Measurements from ENCODE around the gene GRIPAP1.
A peak's percentile ranks its signal among the peaks of the same experiment; 100 is the strongest.

Gene GRIPAP1

GRCh38 chrX:48974033-48974432 lies 28.0 kb downstream of the GRIPAP1 start:
- TF ChIP-seq CTCF (IDR thresholded peaks at IDR 0.05; ENCODE audit: insufficient read depth, low read length) (no peak), GABPA (IDR thresholded peaks at IDR 0.05; ENCODE audit: low read depth) (no peak)
- Histone ChIP-seq H3K27ac (replicated peaks) (no peak overlapping the region), H3K4me3 (replicated peaks; ENCODE audit: insufficient read depth, low read length) (no peak overlapping the region), H3K27me3 (ENCODE audit: insufficient read depth, poor library complexity, severe bottlenecking) (no peaks in the 10 kb centered on the region)
- DNase-seq (ENCODE audit: low read depth in 1 of 2, low spot score in 1 of 2), result no peak

GRCh38 chrX:48972220-48973164 lies 29.6 kb downstream of the GRIPAP1 start:
- Histone ChIP-seq H3K4me3 (replicated peaks; ENCODE audit: insufficient read depth, low read length) (no peak overlapping the region), H3K27ac (replicated peaks) (no peak overlapping the region), H3K27me3 (ENCODE audit: insufficient read depth, poor library complexity, severe bottlenecking) (no peaks in the 10 kb centered on the region)
- DNase-seq (ENCODE audit: low read depth in 1 of 2, low spot score in 1 of 2), result peak in 1 of 2 experiments; percentile 40
- TF ChIP-seq CTCF (IDR thresholded peaks at IDR 0.05; ENCODE audit: insufficient read depth, low read length) (peak; percentile 17), REST (IDR thresholded peaks at IDR 0.05; ENCODE audit: insufficient replicate concordance, low read depth) (no peak)

GRCh38 chrX:48971249-48972219 lies 30.5 kb downstream of the GRIPAP1 start, which contains the start of gene KCND1:
Gene KCND1 (minus strand): TSS chrX:48971844. CDS start chrX:48970271, 1,573 bp downstream.
- H3K27ac ChIP-seq (replicated peaks), result no peak within 1 kb of the TSS
- no peak for DNase-seq (ENCODE audit: low read depth in 1 of 2, low spot score in 1 of 2)
- no peak within 1 kb of the TSS for H3K4me3 ChIP-seq (replicated peaks; ENCODE audit: insufficient read depth, low read length)
- H3K27me3 ChIP-seq (ENCODE audit: insufficient read depth, poor library complexity, severe bottlenecking), result no peaks in the 10 kb centered on the region
- no peak for TF ChIP-seq CTCF (IDR thresholded peaks at IDR 0.05; ENCODE audit: insufficient read depth, low read length)

GRCh38 chrX:48969471-48969870 lies 32.6 kb downstream of the GRIPAP1 start:
- Histone ChIP-seq H3K4me3 (replicated peaks; ENCODE audit: insufficient read depth, low read length) (no peak overlapping the region), H3K27ac (replicated peaks) (no peak overlapping the region), H3K27me3 (ENCODE audit: insufficient read depth, poor library complexity, severe bottlenecking) (no peaks in the 10 kb centered on the region)
- TF ChIP-seq REST (IDR thresholded peaks at IDR 0.05; ENCODE audit: insufficient replicate concordance, low read depth), result no peak
- TF ChIP-seq CTCF (IDR thresholded peaks at IDR 0.05; ENCODE audit: insufficient read depth, low read length), result no peak
- no peak for TF ChIP-seq POLR2AphosphoS5 (IDR thresholded peaks at IDR 0.05; ENCODE audit: low read depth)
- TF ChIP-seq GABPA (IDR thresholded peaks at IDR 0.05; ENCODE audit: low read depth), result no peak
- no peak for TF ChIP-seq SPI1 (IDR thresholded peaks at IDR 0.05; ENCODE audit: borderline replicate concordance, low read depth)
- DNase-seq (ENCODE audit: low read depth in 1 of 2, low spot score in 1 of 2), result no peak
